ENCODE data around the gene CRHBP.
"Not testable (repeated sequence)": the region's sequence is repeated elsewhere in the genome, so short reads cannot be mapped to it uniquely, and the experiment has no call there.

The CRHBP gene

GRCh38 chr5:76942581-76942980 lies 10.3 kb upstream of the CRHBP start:
- DNase-seq = no peak
- TF ChIP-seq CTCF (IDR thresholded peaks at IDR 0.05) = no peak

GRCh38 chr5:76943006-76943405 lies 9.8 kb upstream of the CRHBP start:
- Histone ChIP-seq H3K9me3 (no peaks in the 10 kb centered on the region), H3K36me3 (no peaks in the 10 kb centered on the region), H3K4me3 (no peak overlapping the region), H3K4me1 (no peaks in the 10 kb centered on the region), H3K27me3 (no peaks in the 10 kb centered on the region), H3K27ac (no peak overlapping the region)
- TF ChIP-seq CTCF (IDR thresholded peaks at IDR 0.05) = no peak
- DNase-seq = no peak
- intact Hi-C loops (cut with DNase I; ENCODE audit: low total_unique reads) = no loop called here

More at GRCh38 chr5:76942581-76942980, 10.3 kb upstream of the CRHBP start:
- Histone ChIP-seq H3K27ac (no peak overlapping the region), H3K4me1 (no peaks in the 10 kb centered on the region), H3K27me3 (no peaks in the 10 kb centered on the region), H3K9me3 (no peaks in the 10 kb centered on the region), H3K36me3 (no peaks in the 10 kb centered on the region), H3K4me3 (no peak overlapping the region)
- intact Hi-C loops (cut with DNase I; ENCODE audit: low total_unique reads) = no loop called here

GRCh38 chr5:76944638-76945037 lies 8.2 kb upstream of the CRHBP start:
- intact Hi-C loops (cut with DNase I; ENCODE audit: low total_unique reads) = no loop called here
- H3K27ac ChIP-seq = no peak overlapping the region
- no peaks in the 10 kb centered on the region for H3K4me1 ChIP-seq
- no peaks in the 10 kb centered on the region for H3K36me3 ChIP-seq
- H3K9me3 ChIP-seq = no peaks in the 10 kb centered on the region
- H3K4me3 ChIP-seq = no peak overlapping the region
- no peak for DNase-seq
- no peaks in the 10 kb centered on the region for H3K27me3 ChIP-seq
- TF ChIP-seq CTCF (IDR thresholded peaks at IDR 0.05) = no peak

- DNase-seq; H3K9me3 ChIP-seq; H3K36me3 ChIP-seq; H3K27me3 ChIP-seq; H3K4me1 ChIP-seq; H3K27ac ChIP-seq; intact Hi-C loops (cut with DNase I; ENCODE audit: low total_unique reads); H3K4me3 ChIP-seq: not testable (repeated sequence)
Measured at GRCh38 chr5:76945238-76945637, 7.6 kb upstream of the CRHBP start.

- Histone ChIP-seq H3K27me3 (no peaks in the 10 kb centered on the region), H3K4me1 (no peaks in the 10 kb centered on the region), H3K36me3 (no peaks in the 10 kb centered on the region), H3K27ac (no peak overlapping the region), H3K4me3 (no peak overlapping the region), H3K9me3 (no peaks in the 10 kb centered on the region)
- TF ChIP-seq CTCF (IDR thresholded peaks at IDR 0.05) = no peak
- intact Hi-C loops (cut with DNase I; ENCODE audit: low total_unique reads) = no loop called here
- no peak for DNase-seq
Measured at GRCh38 chr5:76946090-76946489, 6.8 kb upstream of the CRHBP start.

GRCh38 chr5:76947082-76947503 lies 5.8 kb upstream of the CRHBP start:
- Histone ChIP-seq H3K27me3 (no peaks in the 10 kb centered on the region), H3K27ac (no peak overlapping the region), H3K9me3 (no peaks in the 10 kb centered on the region), H3K36me3 (no peaks in the 10 kb centered on the region), H3K4me1 (no peaks in the 10 kb centered on the region), H3K4me3 (no peak overlapping the region)
- no peak for TF ChIP-seq CTCF (IDR thresholded peaks at IDR 0.05)
- intact Hi-C loops (cut with DNase I; ENCODE audit: low total_unique reads) = no loop called here
- DNase-seq = no peak
